Endometrium (tissue), 2 donors: ENCODE measurements around the gene ZSCAN23.
"Not testable (repeated sequence)": the region's sequence is repeated elsewhere in the genome, so short reads cannot be mapped to it uniquely, and the experiment has no call there.

Experiments
- FAIRE-seq: peaks from 2 replicates; lab custom pipeline; 2012; peaks lifted over from hg19 to GRCh38; lab: Jason Lieb, UNC
- donor health status: control.
- donor health status: control.

Gene ZSCAN23

DNA sequence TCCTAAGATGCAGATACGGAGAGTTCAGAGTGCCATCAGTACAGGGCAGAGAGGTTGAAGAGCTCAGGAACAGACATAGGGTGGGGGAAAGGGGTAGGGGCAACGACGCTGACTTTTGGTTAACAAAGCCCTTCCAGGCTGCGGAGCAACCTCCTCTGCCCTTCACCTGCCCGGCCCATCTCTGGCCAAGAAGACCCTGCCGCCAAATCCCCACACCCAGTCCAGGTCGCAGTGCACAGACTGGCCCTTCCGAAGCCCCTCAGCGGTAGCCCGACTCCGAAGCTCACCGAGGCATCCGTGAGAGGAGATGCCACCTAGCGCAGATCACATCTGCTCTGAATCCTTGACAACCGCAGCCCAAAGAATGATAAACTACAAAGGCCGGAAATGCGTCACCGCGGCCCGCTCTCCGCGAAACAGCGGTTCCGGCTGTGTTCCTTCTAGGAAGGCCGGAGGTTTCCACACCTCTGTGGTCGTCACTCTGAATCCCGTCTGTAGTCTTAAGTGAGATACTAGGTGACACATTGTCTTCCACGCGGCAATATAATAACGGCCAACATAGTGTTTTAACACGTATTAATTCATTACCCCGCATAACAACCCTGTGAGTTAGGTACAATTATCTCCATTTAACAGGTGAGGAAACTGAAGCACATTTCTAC, at the start of gene ZSCAN23:
TSS of gene ZSCAN23 (minus strand) at position 380 of the 662 bp plus-strand sequence. CDS start 7,225 bp downstream, outside the sequence.
- no peak for FAIRE-seq

GRCh38 chr6:28491984-28492317, 48.7 kb upstream of the ZSCAN23 start:
- FAIRE-seq: no peak

DNA sequence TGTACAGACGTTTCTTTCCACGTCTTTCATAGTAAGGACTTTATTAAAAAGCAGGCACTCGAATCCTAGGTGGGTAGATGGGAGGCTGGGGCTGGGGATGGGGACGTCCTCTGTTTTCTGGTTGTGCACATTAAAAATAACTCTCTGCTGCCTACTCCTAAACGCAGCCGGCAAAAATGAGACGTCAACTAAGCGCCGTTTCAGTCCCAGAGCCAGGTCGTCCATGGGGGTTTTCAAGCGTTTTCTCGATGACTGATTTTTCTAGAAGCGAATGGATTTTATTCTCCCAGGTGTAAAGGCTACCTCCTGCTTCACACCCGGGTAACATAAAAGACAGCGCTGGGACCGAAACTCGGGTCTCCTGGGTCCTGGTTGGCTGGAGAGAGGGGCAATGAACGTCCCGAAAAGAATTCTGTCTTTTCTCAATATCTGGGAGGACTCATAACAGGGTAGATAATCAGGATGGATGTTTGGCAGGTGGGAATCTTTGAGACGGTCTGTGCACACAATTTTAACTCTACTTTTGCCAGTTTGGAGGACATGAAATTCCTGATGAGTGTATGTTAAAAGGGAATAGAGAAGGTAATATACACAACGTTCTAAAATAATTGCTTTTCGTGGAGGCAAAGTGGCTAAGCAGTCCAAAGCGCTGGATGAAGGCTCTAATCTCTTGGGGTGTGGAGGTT, 47.1 kb upstream of the ZSCAN23 start:
- no peak for FAIRE-seq

- no peak for FAIRE-seq
Measured at GRCh38 chr6:28489366-28490204, 46.3 kb upstream of the ZSCAN23 start.

GRCh38 chr6:28488916-28489365, 45.6 kb upstream of the ZSCAN23 start:
- no peak for FAIRE-seq

- FAIRE-seq: no peak
Measured at GRCh38 chr6:28486988-28487742, 43.9 kb upstream of the ZSCAN23 start.

DNA sequence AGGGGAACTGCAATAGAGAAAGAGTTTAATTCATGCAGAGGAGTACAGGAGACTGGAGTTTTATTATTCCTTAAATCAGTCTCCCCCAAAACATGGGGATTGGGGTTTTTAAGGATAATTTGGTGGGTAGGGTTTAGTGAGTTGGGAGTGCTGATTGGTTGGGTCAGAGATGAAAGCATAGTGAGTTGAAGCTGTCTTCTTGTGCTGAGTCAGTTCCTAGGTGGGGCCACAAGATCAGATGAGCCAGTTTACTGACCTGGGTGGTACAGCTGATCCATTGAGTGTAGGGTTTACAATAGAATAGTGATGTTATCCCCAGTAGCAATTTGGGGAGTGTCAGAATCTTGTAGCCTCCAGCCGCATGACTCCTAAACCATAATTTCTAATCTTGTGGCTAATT, 43.2 kb upstream of the ZSCAN23 start:
- no peak for FAIRE-seq

- no peak for FAIRE-seq
Measured at GRCh38 chr6:28485482-28485881, 42.2 kb upstream of the ZSCAN23 start.

DNA sequence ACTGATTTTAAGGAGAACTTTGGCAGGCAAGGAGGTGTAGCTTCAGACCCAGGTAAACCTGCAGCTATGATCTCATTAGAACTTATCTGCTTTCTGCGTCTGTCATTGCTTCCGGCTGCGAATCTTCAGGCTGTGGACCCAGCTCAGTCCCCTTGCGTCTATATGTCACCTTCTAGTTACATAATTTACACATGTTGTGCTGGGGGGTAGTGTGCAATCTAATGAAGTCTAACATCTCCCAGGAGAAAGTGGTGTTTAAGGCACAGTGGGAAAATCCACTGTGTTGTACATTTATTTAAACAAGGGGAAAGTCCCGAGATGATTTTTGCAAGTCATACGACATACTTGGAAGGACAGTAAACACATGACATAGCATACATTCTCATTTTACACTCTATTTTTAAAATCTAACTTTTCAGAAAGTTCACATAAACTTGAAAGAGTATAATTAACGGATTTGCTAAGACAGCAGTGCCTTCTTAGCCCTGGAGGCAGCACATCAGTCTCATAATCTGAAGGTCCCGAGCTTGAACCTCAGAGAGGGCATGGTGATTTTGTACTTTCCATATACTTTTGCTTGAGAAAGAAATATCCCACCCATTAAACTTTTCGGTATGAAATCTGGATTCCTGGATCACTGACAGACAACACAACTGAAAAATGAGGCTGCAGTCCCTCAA, 37.1 kb upstream of the ZSCAN23 start:
- FAIRE-seq: no peak

- FAIRE-seq: no peak
Measured at GRCh38 chr6:28478518-28478917, 35.2 kb upstream of the ZSCAN23 start.

- no peak for FAIRE-seq
Measured at GRCh38 chr6:28474441-28475219, 31.3 kb upstream of the ZSCAN23 start.

- FAIRE-seq: not testable (repeated sequence)
Measured at GRCh38 chr6:28469153-28469745, 26.0 kb upstream of the ZSCAN23 start.

GRCh38 chr6:28468056-28468455, 24.8 kb upstream of the ZSCAN23 start:
- FAIRE-seq: no peak

DNA sequence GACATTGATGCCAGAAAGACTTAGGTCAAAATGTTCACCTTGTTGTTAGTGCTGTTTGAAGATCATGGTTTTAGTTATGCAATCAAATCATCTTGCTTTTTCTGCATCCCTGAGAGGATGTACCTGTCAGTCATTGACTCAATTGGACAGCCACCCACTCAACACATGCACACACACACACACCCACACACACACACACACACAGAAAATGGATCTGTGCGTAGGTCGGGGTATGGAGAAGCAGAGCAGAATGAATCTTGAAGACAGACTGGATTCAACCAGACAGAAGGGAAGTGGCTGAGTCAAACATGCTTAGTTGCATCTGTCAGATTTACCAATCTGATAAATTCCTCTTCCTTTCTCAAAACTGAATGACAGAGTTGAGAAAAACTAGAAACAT, 19.1 kb upstream of the ZSCAN23 start:
- FAIRE-seq: no peak

- FAIRE-seq: no peak
Measured at GRCh38 chr6:28458568-28458967, 15.3 kb upstream of the ZSCAN23 start.

- no peak for FAIRE-seq
Measured at GRCh38 chr6:28449056-28449455, 5.8 kb upstream of the ZSCAN23 start.

DNA sequence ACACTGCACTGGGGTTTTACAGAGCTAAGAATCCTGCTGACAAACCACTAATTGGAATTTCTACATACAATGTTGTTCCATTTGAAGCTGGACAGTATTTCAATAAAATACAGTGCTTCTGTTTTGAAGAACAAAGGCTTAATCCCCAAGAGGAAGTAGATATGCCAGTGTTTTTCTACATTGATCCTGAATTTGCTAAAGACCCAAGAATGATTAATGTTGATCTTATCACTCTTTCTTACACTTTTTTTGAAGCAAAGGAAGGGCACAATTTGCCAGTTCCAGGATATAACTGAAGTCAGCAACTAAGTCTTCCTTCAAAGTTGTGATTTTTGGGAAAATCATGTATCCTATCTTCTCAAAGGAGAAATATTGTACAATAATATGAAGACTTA, 4.2 kb upstream of the ZSCAN23 start:
- FAIRE-seq: not testable (repeated sequence)

DNA sequence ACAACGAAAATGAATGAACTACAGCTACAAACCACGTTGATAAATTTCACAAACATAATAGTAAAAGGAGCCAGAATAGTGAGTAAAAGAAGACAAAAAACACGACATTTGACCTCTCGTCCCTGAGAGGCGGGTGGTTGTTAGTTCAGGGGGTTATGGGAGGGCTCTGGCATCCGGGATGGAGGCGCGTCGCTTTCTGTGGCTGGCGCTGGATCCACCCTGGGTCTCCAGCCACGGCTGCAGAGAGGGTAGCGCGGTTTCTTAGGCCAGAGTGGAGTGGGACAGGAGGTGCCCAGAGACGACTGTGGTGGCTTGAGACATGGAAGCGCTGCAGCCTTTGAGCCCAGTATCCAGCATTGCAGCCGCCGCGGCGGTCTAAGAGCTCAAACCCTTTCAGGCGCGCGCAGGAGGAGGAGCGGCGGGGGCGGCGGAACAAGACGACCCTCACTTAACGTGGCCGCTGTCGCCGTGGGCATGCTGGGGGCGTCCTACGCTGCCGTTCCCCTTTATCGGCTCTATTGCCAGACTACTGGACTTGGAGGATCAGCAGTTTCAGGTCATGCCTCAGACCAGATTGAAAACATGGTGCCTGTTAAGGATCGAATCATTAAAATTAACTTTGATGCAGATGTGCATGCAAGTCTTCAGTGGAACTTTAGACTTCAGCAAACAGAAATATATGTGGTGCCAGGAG, 3.7 kb upstream of the ZSCAN23 start:
- no peak for FAIRE-seq

DNA sequence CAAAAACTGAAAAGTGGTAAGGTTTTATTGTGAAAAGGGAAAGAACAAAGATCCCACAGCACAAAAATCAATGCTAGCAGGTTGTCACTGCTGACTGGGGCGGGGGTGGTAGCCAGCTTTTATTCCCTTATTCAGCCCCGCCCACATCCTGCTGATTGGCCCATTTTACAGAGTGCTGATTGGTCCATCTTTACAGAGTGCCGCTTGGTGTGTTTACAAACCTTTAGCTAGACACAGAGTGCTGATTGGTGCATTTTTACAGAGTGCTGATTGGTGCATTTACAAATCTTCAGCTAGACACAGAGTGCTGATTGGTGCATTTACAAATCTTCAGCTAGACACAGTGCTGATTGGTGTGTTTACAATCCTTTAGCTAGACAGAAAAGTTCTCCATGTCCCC, 1.5 kb upstream of the ZSCAN23 start:
- FAIRE-seq: not testable (repeated sequence)

GRCh38 chr6:28442586-28442985, 705 bp downstream of the ZSCAN23 start:
- FAIRE-seq: no peak
